Stomach smooth muscle (tissue), 2 donors: ENCODE measurements around the gene EXPH5.

Experiments
- H3K27ac ChIP-seq: one replicate; pipeline ENCODE4 v1.7.0; 2013; ENCODE audit warnings: mild to moderate bottlenecking, low read length, inconsistent platforms
- H3K27me3 ChIP-seq, 2 donors: one replicate each; pipeline ENCODE4 v1.7.0; 2013; ENCODE audit warnings: low read length in 2 of 2; ENCODE audit not compliant: insufficient read depth in 2 of 2, control insufficient read depth in 1 of 2
- H3K36me3 ChIP-seq, 2 donors: one replicate each; pipeline ENCODE4 v1.7.0; 2013; ENCODE audit warnings: low read length in 2 of 2; ENCODE audit not compliant: control insufficient read depth in 2 of 2, insufficient read depth in 2 of 2
- H3K4me1 ChIP-seq: one replicate; pipeline ENCODE4 v1.7.0; 2013; ENCODE audit warnings: low read length; ENCODE audit not compliant: control insufficient read depth, insufficient read depth
- H3K4me3 ChIP-seq, 2 donors: one replicate each; pipeline ENCODE4 v1.7.0; 2013; ENCODE audit warnings: low read length in 2 of 2
- H3K9ac ChIP-seq, 2 donors: one replicate each; pipeline ENCODE4 v1.7.0; 2013; ENCODE audit warnings: low read length in 2 of 2, mild to moderate bottlenecking in 1 of 2
- H3K9me3 ChIP-seq, 2 donors: one replicate each; pipeline ENCODE4 v1.7.0; 2013; ENCODE audit warnings: low read length in 2 of 2; ENCODE audit not compliant: control insufficient read depth in 2 of 2
- donor health status: healthy.
- donor health status: Pancreatic carcinoma.

Gene EXPH5

GRCh38 chr11:108512708-108513107 lies 80.9 kb downstream of the EXPH5 start:
- Histone ChIP-seq H3K36me3 (no peaks in the 10 kb centered on the region), H3K9ac (no peak overlapping the region), H3K9me3 (no peaks in the 10 kb centered on the region), H3K4me1 (no peaks in the 10 kb centered on the region), H3K27me3 (no peaks in the 10 kb centered on the region), H3K4me3 (no peak overlapping the region), H3K27ac (no peak overlapping the region)

GRCh38 chr11:108511851-108512474 lies 81.6 kb downstream of the EXPH5 start:
- H3K27ac ChIP-seq, result no peak overlapping the region
- H3K36me3 ChIP-seq, result no peaks in the 10 kb centered on the region
- H3K9me3 ChIP-seq, result no peaks in the 10 kb centered on the region
- no peaks in the 10 kb centered on the region for H3K4me1 ChIP-seq
- H3K9ac ChIP-seq, result no peak overlapping the region
- H3K4me3 ChIP-seq, result no peak overlapping the region
- no peaks in the 10 kb centered on the region for H3K27me3 ChIP-seq

DNA sequence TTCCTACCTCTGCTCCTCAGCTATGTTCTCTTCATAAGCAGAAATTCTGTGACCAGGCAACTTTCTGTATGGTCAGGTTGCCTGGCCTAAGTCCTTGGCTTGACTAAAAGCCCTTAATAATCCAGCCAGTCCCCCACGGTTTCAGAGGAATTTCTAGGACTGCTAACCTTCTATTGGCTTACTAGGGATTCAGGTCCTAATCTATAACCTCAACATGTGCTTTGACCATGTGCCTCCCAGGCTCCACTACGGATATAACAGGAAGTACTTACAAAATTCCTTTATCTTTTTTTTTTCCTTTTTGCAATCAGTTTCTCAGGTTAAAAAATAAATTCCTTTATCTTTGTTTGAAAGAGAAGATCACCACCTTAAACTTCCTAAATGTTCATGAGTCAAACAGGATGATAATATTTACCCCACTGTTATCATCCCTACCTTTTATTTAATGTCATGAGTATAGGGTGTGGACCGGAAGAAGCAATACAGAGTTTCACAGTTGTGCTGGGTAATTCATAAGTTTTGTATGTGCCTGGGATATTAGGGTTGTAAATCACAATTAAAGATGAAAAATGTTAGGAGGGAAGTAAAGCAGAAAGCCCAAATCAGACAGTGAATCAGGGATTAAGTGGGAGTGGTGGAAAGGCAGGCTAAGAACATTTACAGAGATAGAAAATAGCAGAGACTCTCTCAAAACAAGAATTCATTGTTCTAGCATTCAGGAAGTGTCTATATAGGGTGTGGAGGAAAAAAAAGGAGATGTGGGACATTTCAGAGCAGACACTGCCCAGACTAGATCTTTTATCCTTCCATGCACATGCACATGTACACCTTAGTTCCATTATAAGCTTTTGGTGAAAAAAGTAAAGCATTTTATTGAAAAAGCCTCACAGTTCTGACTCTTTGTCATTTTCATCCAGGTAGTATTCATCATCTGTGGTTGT lies 84.6 kb downstream of the EXPH5 start:
- H3K4me3 ChIP-seq, result no peak overlapping the region
- H3K27me3 ChIP-seq, result no peaks in the 10 kb centered on the region
- H3K36me3 ChIP-seq, result no peaks in the 10 kb centered on the region
- H3K9ac ChIP-seq, result no peak overlapping the region
- H3K4me1 ChIP-seq, result no peaks in the 10 kb centered on the region
- no peaks in the 10 kb centered on the region for H3K9me3 ChIP-seq
- no peak overlapping the region for H3K27ac ChIP-seq

DNA sequence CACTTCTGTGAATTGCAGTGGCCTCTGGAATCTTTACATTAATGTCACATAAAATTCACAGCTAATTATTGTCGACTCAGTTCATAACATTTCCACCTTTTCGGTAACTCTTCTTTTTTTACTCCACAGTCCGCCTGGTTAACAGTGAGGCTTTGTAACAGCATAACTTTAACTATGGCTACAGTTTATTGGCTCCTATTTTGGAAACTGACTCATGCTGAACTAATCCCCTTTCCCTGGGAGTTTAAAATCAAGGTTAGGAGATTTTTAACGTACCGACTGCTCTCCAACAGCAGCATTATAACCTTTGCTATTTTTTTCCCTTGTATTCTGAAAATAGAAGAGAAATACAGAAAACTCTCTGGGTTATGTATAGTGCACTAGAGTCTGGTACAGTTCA lies 92.2 kb downstream of the EXPH5 start:
- no peak overlapping the region for H3K9ac ChIP-seq
- no peak overlapping the region for H3K27ac ChIP-seq
- H3K4me3 ChIP-seq, result no peak overlapping the region
- H3K36me3 ChIP-seq, result no peaks in the 10 kb centered on the region
- no peaks in the 10 kb centered on the region for H3K9me3 ChIP-seq
- H3K27me3 ChIP-seq, result no peaks in the 10 kb centered on the region
- H3K4me1 ChIP-seq, result peaks cover 7% of the 10 kb centered on the region

GRCh38 chr11:108500721-108501120 lies 92.8 kb downstream of the EXPH5 start:
- Histone ChIP-seq H3K9me3 (no peaks in the 10 kb centered on the region), H3K4me3 (no peak overlapping the region), H3K36me3 (no peaks in the 10 kb centered on the region), H3K9ac (no peak overlapping the region), H3K27ac (no peak overlapping the region), H3K4me1 (peaks cover 7% of the 10 kb centered on the region), H3K27me3 (no peaks in the 10 kb centered on the region)

- Histone ChIP-seq H3K27ac (no peak overlapping the region), H3K4me1 (peaks cover 7% of the 10 kb centered on the region), H3K4me3 (no peak overlapping the region)
Observed at GRCh38 chr11:108500169-108500568, 93.4 kb downstream of the EXPH5 start.

DNA sequence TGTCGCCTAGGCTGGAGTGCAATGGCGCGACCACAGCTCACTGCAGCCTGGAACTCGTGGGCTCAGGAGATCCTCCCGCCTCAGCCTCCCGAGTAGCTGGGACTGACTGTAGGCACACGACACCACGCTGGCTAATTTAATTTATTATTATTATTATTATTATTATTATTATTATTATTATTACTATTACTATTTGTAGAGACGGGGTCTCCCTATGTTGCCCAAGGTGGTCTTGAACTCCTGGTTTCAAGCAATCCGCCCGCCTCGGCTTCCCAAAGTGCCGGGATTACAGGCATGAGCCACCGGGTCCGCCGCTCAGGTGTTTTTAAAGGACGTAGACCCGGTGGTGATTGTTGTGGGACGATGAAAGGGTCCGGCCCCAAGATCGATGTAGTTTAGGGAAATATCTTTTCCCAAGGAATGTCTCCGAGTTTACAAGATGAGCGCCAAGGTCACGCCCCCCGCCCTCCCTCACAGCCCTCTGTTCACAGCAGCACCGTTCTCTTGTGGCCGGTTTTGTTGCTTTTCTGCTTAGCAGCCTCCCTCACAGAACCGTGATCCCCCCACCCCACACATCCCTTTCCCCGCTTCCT lies 94.7 kb downstream of the EXPH5 start:
- H3K9ac ChIP-seq, result peak overlapping the region; percentile 82 to 96
- H3K9me3 ChIP-seq, result no peaks in the 10 kb centered on the region
- H3K4me3 ChIP-seq, result peak overlapping the region; percentile 67 to 81
- H3K27ac ChIP-seq, result peak overlapping the region; percentile 98
- no peaks in the 10 kb centered on the region for H3K36me3 ChIP-seq
- peaks cover 7% of the 10 kb centered on the region for H3K4me1 ChIP-seq
- H3K27me3 ChIP-seq, result no peaks in the 10 kb centered on the region

More at GRCh38 chr11:108500169-108500568, 93.4 kb downstream of the EXPH5 start:
- no peak overlapping the region for H3K9ac ChIP-seq
- H3K27me3 ChIP-seq, result no peaks in the 10 kb centered on the region
- H3K9me3 ChIP-seq, result no peaks in the 10 kb centered on the region
- H3K36me3 ChIP-seq, result no peaks in the 10 kb centered on the region

GRCh38 chr11:108498046-108498815 lies 95.3 kb downstream of the EXPH5 start, which contains the start of gene POGLUT3:
POGLUT3 (minus strand) TSS chr11:108498384; CDS start chr11:108498366, 18 bp downstream.
- peaks cover 7% of the 10 kb centered on the region for H3K4me1 ChIP-seq
- no peaks in the 10 kb centered on the region for H3K27me3 ChIP-seq
- no peaks in the 10 kb centered on the region for H3K9me3 ChIP-seq
- no peaks in the 10 kb centered on the region for H3K36me3 ChIP-seq
- peak within 1 kb of the TSS; percentile 82 to 96 for H3K9ac ChIP-seq
- peak within 1 kb of the TSS; percentile 67 to 81 for H3K4me3 ChIP-seq
- peak within 1 kb of the TSS; percentile 98 for H3K27ac ChIP-seq

GRCh38 chr11:108497317-108498045 lies 96.1 kb downstream of the EXPH5 start:
- Histone ChIP-seq H3K36me3 (no peaks in the 10 kb centered on the region), H3K9me3 (no peaks in the 10 kb centered on the region), H3K4me3 (peak overlapping the region; percentile 67 to 81), H3K27ac (peak overlapping the region; percentile 98), H3K27me3 (no peaks in the 10 kb centered on the region), H3K9ac (peak overlapping the region; percentile 82 to 96), H3K4me1 (peaks cover 7% of the 10 kb centered on the region)
